Neural cell (in vitro differentiated cells): ENCODE data around the gene SDK1. TPM values are rescaled to one million over a fixed set of nuclear protein-coding genes. Genes with fewer than 3 reads are reported as not detected.

Experiments
- H2AFZ ChIP-seq: fragments of 200-600, 300-800 bp; sonication (generic), shearing (Covaris generic); 2 replicates; pipeline ENCODE4 v1.6.0; 2014; ENCODE audit warnings: low read depth, mild to moderate bottlenecking, antibody characterized with exemption, low read length, moderate library complexity
- H3F3A ChIP-seq: fragments of 200-600 bp; shearing (Covaris generic); 2 replicates; pipeline ENCODE4 v1.6.1; 2016; ENCODE audit warnings: mild to moderate bottlenecking, moderate library complexity, mixed read lengths, antibody characterized with exemption, low read length; ENCODE audit not compliant: insufficient read depth, poor library complexity, severe bottlenecking
- H3K27ac ChIP-seq: fragments of 200-600, 300-800 bp; sonication (generic), shearing (Covaris generic); 2 replicates; pipeline ENCODE4 v1.5.1; 2014; ENCODE audit warnings: mild to moderate bottlenecking, low read length, moderate library complexity
- H3K27me3 ChIP-seq: fragments of 300-800, 200-600 bp; sonication (generic), shearing (Covaris generic); 2 replicates; pipeline ENCODE4 v1.6.0; 2014; ENCODE audit warnings: mild to moderate bottlenecking, low read depth, low read length, moderate library complexity; ENCODE audit not compliant: insufficient read depth
- H3K36me3 ChIP-seq: fragments of 300-800, 200-600 bp; sonication (generic), shearing (Covaris generic); 2 replicates; pipeline ENCODE4 v1.5.1; 2014; ENCODE audit warnings: mild to moderate bottlenecking, antibody characterized with exemption, low read length, moderate library complexity; ENCODE audit not compliant: insufficient read depth
- H3K4me2 ChIP-seq: fragments of 300-800, 200-600 bp; sonication (generic), shearing (Covaris generic); 2 replicates; pipeline ENCODE4 v1.6.0; 2014; ENCODE audit warnings: mild to moderate bottlenecking, low read length
- H3K4me3 ChIP-seq: fragments of 300-800, 200-600 bp; sonication (generic), shearing (Covaris generic); 2 replicates; pipeline ENCODE4 v1.5.1; 2014; ENCODE audit warnings: mild to moderate bottlenecking, low read length, moderate library complexity
- H3K79me2 ChIP-seq: fragments of 200-600 bp; shearing (Covaris generic); replicated peaks from 2 replicates; pipeline ENCODE4 v1.6.0; 2014; ENCODE audit warnings: mild to moderate bottlenecking, low read length, moderate library complexity; ENCODE audit not compliant: insufficient read depth
- H3K9ac ChIP-seq: fragments of 300-800, 200-600 bp; sonication (generic), shearing (Covaris generic); 2 replicates; pipeline ENCODE4 v1.6.1; 2016; ENCODE audit warnings: mild to moderate bottlenecking, low read length, mixed read lengths
- H3K9me2 ChIP-seq: fragments of 200-600 bp; shearing (Covaris generic); 2 replicates; pipeline ENCODE4 v1.6.1; 2016; ENCODE audit warnings: mild to moderate bottlenecking, low read length, mixed read lengths; ENCODE audit not compliant: insufficient read depth
- H3K9me3 ChIP-seq: fragments of 200-600, 300-800 bp; sonication (generic), shearing (Covaris generic); 2 replicates; pipeline ENCODE4 v1.6.1; 2016; ENCODE audit warnings: mild to moderate bottlenecking, mixed run types, low read length, moderate library complexity, mixed read lengths
- H4K20me1 ChIP-seq: fragments of 200-600 bp; shearing (Covaris generic); 2 replicates; pipeline ENCODE4 v1.6.1; 2016; ENCODE audit warnings: mild to moderate bottlenecking, mixed run types; ENCODE audit not compliant: insufficient read depth
- CTCF ChIP-seq: fragments of 450-650 bp; IDR thresholded peaks from 2 replicates; pipeline ENCODE4 v1.5.1; 2014; ENCODE audit warnings: antibody characterized with exemption, mild to moderate bottlenecking, moderate library complexity; ENCODE audit not compliant: poor library complexity, severe bottlenecking
- EP300 ChIP-seq: fragments of 450-650 bp; conservative IDR thresholded peaks from 2 replicates; pipeline ENCODE4 v1.6.1; 2014; ENCODE audit warnings: antibody characterized with exemption, mild to moderate bottlenecking, moderate library complexity; ENCODE audit not compliant: poor library complexity, severe bottlenecking
- EZH2 ChIP-seq: fragments of 200-600, 300-800 bp; shearing (Covaris generic), sonication (generic); IDR thresholded peaks from 2 replicates; pipeline ENCODE4 v1.6.1; 2014; ENCODE audit warnings: antibody characterized with exemption, low read length, borderline replicate concordance, mild to moderate bottlenecking; ENCODE audit not compliant: insufficient read depth, poor library complexity, severe bottlenecking
- MXI1 ChIP-seq: fragments of 450-650 bp; conservative IDR thresholded peaks from 2 replicates; pipeline ENCODE4 v1.6.1; 2014; ENCODE audit warnings: antibody characterized with exemption, mild to moderate bottlenecking; ENCODE audit not compliant: poor library complexity, severe bottlenecking
- POLR2AphosphoS5 ChIP-seq: IDR thresholded peaks from 2 replicates; pipeline ENCODE4 v1.6.1; 2012
- RAD21 ChIP-seq: fragments of 450-650 bp; conservative IDR thresholded peaks from 2 replicates; pipeline ENCODE4 v1.6.1; 2014; ENCODE audit warnings: antibody characterized with exemption, mild to moderate bottlenecking, moderate library complexity
- REST ChIP-seq: IDR thresholded peaks from 2 replicates; pipeline ENCODE4 v1.6.1; 2012; ENCODE audit warnings: borderline replicate concordance
- SMC3 ChIP-seq: fragments of 450-650 bp; conservative IDR thresholded peaks from 2 replicates; pipeline ENCODE4 v1.6.1; 2014; ENCODE audit warnings: antibody characterized with exemption, mild to moderate bottlenecking, moderate library complexity; ENCODE audit not compliant: poor library complexity
- TAF1 ChIP-seq: IDR thresholded peaks from 2 replicates; pipeline ENCODE4 v1.6.1; 2012; ENCODE audit warnings: low read depth
- polyA plus RNA-seq: library from polyadenylated mRNA; depleted of rRNA; stranded (reverse); fragments of >200 nt; gene quantifications from 2 replicates; pipeline ENCODE4 v1.2.3, GENCODE V29; 2014

Gene SDK1
- polyA plus RNA-seq, 1 donor from 2014 or later = 2.7 TPM

DNA sequence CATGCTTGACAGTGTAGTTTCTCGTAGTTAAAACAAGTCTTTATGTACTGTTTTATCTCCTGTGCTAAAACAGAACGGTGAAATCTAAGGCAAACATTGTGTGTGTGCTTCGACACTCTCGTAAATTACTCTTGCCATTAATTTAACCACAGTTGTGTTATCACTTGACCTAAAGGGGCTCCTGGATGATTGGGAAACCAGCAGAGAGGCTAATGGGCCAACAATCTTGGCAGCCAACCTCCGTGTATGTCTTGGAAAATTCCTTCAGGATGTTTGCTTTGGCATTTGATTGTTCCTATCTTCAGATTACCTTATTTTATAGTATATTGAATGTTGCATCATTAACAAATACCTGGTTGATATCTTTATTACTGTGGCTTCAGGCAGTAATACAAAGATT, 409.5 kb downstream of the SDK1 start:
- Histone ChIP-seq H3K27me3 (no peaks in the 10 kb centered on the region), H4K20me1 (no peaks in the 10 kb centered on the region), H3K79me2 (no peaks in the 10 kb centered on the region), H3K4me3 (no peak overlapping the region), H3K9me2 (no peaks in the 10 kb centered on the region), H3F3A (no peaks in the 10 kb centered on the region), H3K36me3 (no peaks in the 10 kb centered on the region), H3K4me2 (no peak overlapping the region), H3K9ac (no peak overlapping the region), H2AFZ (no peak overlapping the region), H3K27ac (no peak overlapping the region), H3K9me3 (no peaks in the 10 kb centered on the region)
- TF ChIP-seq MXI1 (no peak), REST (no peak), CTCF (no peak), TAF1 (no peak), RAD21 (no peak), EP300 (no peak), EZH2 (no peak), POLR2AphosphoS5 (no peak), SMC3 (no peak)

DNA sequence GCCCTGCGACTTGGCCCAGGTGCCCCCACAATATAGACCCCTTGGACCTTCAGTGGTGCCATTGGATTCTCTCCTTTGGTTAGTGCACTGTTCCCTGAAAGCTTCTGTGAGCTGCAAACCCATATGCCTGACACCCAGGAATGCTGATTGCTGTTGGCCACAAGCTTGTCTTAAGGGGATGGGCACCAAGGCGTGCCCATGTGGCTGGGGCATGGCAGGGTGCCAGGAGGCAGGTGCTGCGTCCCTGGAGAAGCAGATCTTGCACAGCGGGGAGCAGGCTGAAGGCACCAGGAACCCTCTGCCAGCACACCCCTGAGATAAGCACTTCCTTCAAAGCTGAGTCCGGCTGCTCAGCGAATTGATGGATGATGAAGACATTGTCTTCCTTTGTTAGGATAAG, 411.8 kb downstream of the SDK1 start:
- Histone ChIP-seq H3K9me2 (no peaks in the 10 kb centered on the region), H3K4me2 (no peak overlapping the region), H3K27me3 (no peaks in the 10 kb centered on the region), H3F3A (no peaks in the 10 kb centered on the region), H3K27ac (no peak overlapping the region), H4K20me1 (no peaks in the 10 kb centered on the region), H2AFZ (no peak overlapping the region), H3K4me3 (no peak overlapping the region), H3K79me2 (no peaks in the 10 kb centered on the region), H3K9ac (no peak overlapping the region), H3K9me3 (no peaks in the 10 kb centered on the region), H3K36me3 (no peaks in the 10 kb centered on the region)
- no peak for TF ChIP-seq REST
- no peak for TF ChIP-seq EZH2
- no peak for TF ChIP-seq CTCF
- no peak for TF ChIP-seq MXI1
- TF ChIP-seq TAF1 = no peak
- no peak for TF ChIP-seq EP300
- no peak for TF ChIP-seq POLR2AphosphoS5
- no peak for TF ChIP-seq SMC3
- TF ChIP-seq RAD21 = no peak
